ENCODE results near the gene NT5C.
"Not testable (repeated sequence)": the region's sequence is repeated elsewhere in the genome, so short reads cannot be mapped to it uniquely, and the experiment has no call there.

Gene NT5C

GRCh38 chr17:75131278-75132017, at the start of gene NT5C:
NT5C (minus strand) TSS chr17:75131742; CDS start chr17:75131707, 35 bp downstream.
- peak; percentile 51 for DNase-seq

GRCh38 chr17:75181110-75181509, 49.6 kb upstream of the NT5C start:
- no peak for DNase-seq

GRCh38 chr17:75178453-75178852, 46.9 kb upstream of the NT5C start:
- DNase-seq: no peak

- no peak for DNase-seq
These were observed 45.1 kb upstream of the NT5C start for GRCh38 chr17:75176625-75177024.

- DNase-seq: no peak
These were observed 43.5 kb upstream of the NT5C start for GRCh38 chr17:75174996-75175395.

GRCh38 chr17:75173526-75173925, 42.0 kb upstream of the NT5C start:
- no peak for DNase-seq

- no peak for DNase-seq
These were observed 37.5 kb upstream of the NT5C start for GRCh38 chr17:75168998-75169397.

GRCh38 chr17:75164606-75165005, 33.1 kb upstream of the NT5C start:
- DNase-seq: not testable (repeated sequence)

GRCh38 chr17:75163074-75163473, 31.5 kb upstream of the NT5C start:
- no peak for DNase-seq

GRCh38 chr17:75160211-75160610, 28.7 kb upstream of the NT5C start:
- DNase-seq: no peak

- no peak for DNase-seq
These were observed 27.9 kb upstream of the NT5C start for GRCh38 chr17:75159196-75160031.

GRCh38 chr17:75158480-75158879, 26.9 kb upstream of the NT5C start:
- DNase-seq: not testable (repeated sequence)

GRCh38 chr17:75155191-75155601, 23.7 kb upstream of the NT5C start:
- no peak for DNase-seq

- peak; percentile 95 for DNase-seq
These were observed 22.9 kb upstream of the NT5C start, which contains the start of gene JPT1 for GRCh38 chr17:75154195-75155106. JPT1 (minus strand) TSS chr17:75154512; CDS start chr17:75154397, 115 bp downstream.

GRCh38 chr17:75153780-75154194, 22.2 kb upstream of the NT5C start:
- no peak for DNase-seq

- DNase-seq: no peak
These were observed 21.6 kb upstream of the NT5C start for GRCh38 chr17:75152922-75153779.

- no peak for DNase-seq
These were observed 21.0 kb upstream of the NT5C start for GRCh38 chr17:75152523-75152921.

- DNase-seq: no peak
These were observed 20.4 kb upstream of the NT5C start for GRCh38 chr17:75151930-75152329.

- DNase-seq: no peak
These were observed 16.5 kb upstream of the NT5C start for GRCh38 chr17:75147878-75148546.

- no peak for DNase-seq
These were observed 15.1 kb upstream of the NT5C start for GRCh38 chr17:75146592-75146991.

GRCh38 chr17:75144816-75145512, 13.4 kb upstream of the NT5C start:
- DNase-seq: no peak
